K562 (cell line): ENCODE results near the gene GATA5. TPM values are rescaled to one million over a fixed set of nuclear protein-coding genes. Genes with fewer than 3 reads are reported as not detected.

ENCODE experiments used
- ATAC-seq: fragments of 200-7000 bp; cut with Tn5 transposase; 3 replicates; pipeline ENCODE4 v1.9.1; 2020; ENCODE audit warnings: moderate library complexity
- BruUV-seq: library from RNA; stranded (reverse); fragments of 400-500 nt; replicated peaks from 2 replicates; lab custom pipeline; 2021; lab: Mats Ljungman, UMichigan
- CTCF ChIA-PET: fragments of 300-600 bp; formaldehyde crosslinking; extraction: SDS; loops from one replicate; lab custom pipeline; 2021; ENCODE audit warnings: low intra/inter-chr PET ratio; lab: Yijun Ruan, JAX
- POLR2A ChIA-PET: fragments of 300-600, 350-650 bp; sonication (Branson Sonifier 250); formaldehyde crosslinking; extraction: SDS; loops from one replicate; lab custom pipeline; 2021; ENCODE audit warnings: antibody characterized with exemption, inconsistent platforms; lab: Yijun Ruan, JAX
- DNase-seq, 4 experiments: peaks; one replicate each; pipeline versions ENCODE4 v3.0.0 to v3.0.0-alpha.2; 2011 to 2018; ENCODE audit warnings: low spot score in 3 of 4, mixed read lengths in 3 of 4; ENCODE audit errors: extremely low read depth in 1 of 4
- FAIRE-seq: peaks from 2 replicates; lab custom pipeline; 2011; peaks lifted over from hg19 to GRCh38; lab: Jason Lieb, UNC
- H2AFZ ChIP-seq: 2 replicates; pipeline ENCODE4 v1.6.0; 2011; ENCODE audit warnings: low read depth, low read length, control low read depth, inconsistent platforms
- H3K27ac ChIP-seq: fragments of 200-600 bp; 3 replicates; pipeline ENCODE4 v1.8.0; 2011; ENCODE audit warnings: low read depth, mild to moderate bottlenecking, control low read depth, inconsistent platforms, low read length, moderate library complexity, mixed read lengths; ENCODE audit errors: extremely low read depth
- H3K27me3 ChIP-seq, 2 experiments: fragments of 300-600 bp in 1 of 2; 2 replicates in 1 of 2; 3 replicates in 1 of 2; pipeline versions ENCODE4 v1.6.0 to v1.8.0; 2011; ENCODE audit warnings: inconsistent platforms in 2 of 2, low read length in 2 of 2, mild to moderate bottlenecking in 1 of 2, mixed read lengths in 1 of 2, moderate library complexity in 1 of 2; ENCODE audit not compliant: control insufficient read depth in 2 of 2, insufficient read depth in 2 of 2
- H3K36me3 ChIP-seq: fragments of 300-600 bp; 3 replicates; pipeline ENCODE4 v1.8.0; 2011; ENCODE audit warnings: mild to moderate bottlenecking, low read length, inconsistent platforms; ENCODE audit not compliant: control insufficient read depth, insufficient read depth
- H3K4me1 ChIP-seq, 2 experiments: fragments of 200-600 bp in 1 of 2; replicated peaks in 1 of 2; 2 replicates in 1 of 2; 3 replicates in 1 of 2; pipeline versions ENCODE4 v1.5.1 to v1.8.0; 2011; ENCODE audit warnings: inconsistent platforms in 2 of 2, low read length in 2 of 2, mild to moderate bottlenecking in 1 of 2, mixed read lengths in 1 of 2, moderate library complexity in 1 of 2; ENCODE audit not compliant: control insufficient read depth in 2 of 2, insufficient read depth in 2 of 2
- H3K4me2 ChIP-seq: 2 replicates; pipeline ENCODE4 v1.6.1; 2011; ENCODE audit warnings: low read length, control low read depth, inconsistent platforms, mixed read lengths; ENCODE audit not compliant: insufficient read depth
- H3K4me3 ChIP-seq: fragments of 200-600 bp; sonication (generic), shearing (Covaris generic); 2 replicates; pipeline ENCODE4 v1.5.1; 2016; ENCODE audit warnings: control low read depth, inconsistent platforms
- H3K79me2 ChIP-seq: fragments of 200-600 bp; 3 replicates; pipeline ENCODE4 v1.8.0; 2011; ENCODE audit warnings: low read length, inconsistent platforms; ENCODE audit not compliant: control insufficient read depth, insufficient read depth
- H3K9ac ChIP-seq, 2 experiments: 2 replicates each; pipeline versions ENCODE4 v1.6.0 to v1.6.1; 2011; ENCODE audit warnings: low read depth in 2 of 2, low read length in 2 of 2, control low read depth in 1 of 2, inconsistent platforms in 1 of 2, mild to moderate bottlenecking in 1 of 2, mixed read lengths in 1 of 2; ENCODE audit not compliant: insufficient read depth in 1 of 2
- H3K9me1 ChIP-seq: one replicate; pipeline ENCODE4 v1.6.0; 2011; ENCODE audit warnings: inconsistent platforms, mild to moderate bottlenecking, low read length, moderate library complexity; ENCODE audit not compliant: control insufficient read depth, insufficient read depth
- H3K9me3 ChIP-seq: replicated peaks from 2 replicates; pipeline ENCODE4 v1.5.1; 2011; ENCODE audit warnings: low read depth, low read length, inconsistent platforms; ENCODE audit not compliant: control insufficient read depth, insufficient read depth
- H4K20me1 ChIP-seq: replicated peaks from 2 replicates; pipeline ENCODE4 v1.6.1; 2011; ENCODE audit warnings: low read length, inconsistent platforms, mixed read lengths; ENCODE audit not compliant: control insufficient read depth, insufficient read depth
- C11orf30 ChIP-seq: fragments of 450-650 bp; IDR thresholded peaks from 2 replicates; pipeline ENCODE4 v1.6.1; 2016; ENCODE audit warnings: low read depth, mild to moderate bottlenecking
- CC2D1A ChIP-seq: fragments of 450-650 bp; IDR thresholded peaks from 2 replicates; pipeline ENCODE4 v1.6.1; 2017; ENCODE audit warnings: mild to moderate bottlenecking
- HMG20B ChIP-seq: fragments of 250-450 bp; sonication (Bioruptor Pico); IDR thresholded peaks from 2 replicates; pipeline ENCODE4 v1.5.0; 2021; ENCODE audit warnings: mild to moderate bottlenecking
- KAT7 ChIP-seq: sonication (generic); formaldehyde crosslinking; IDR thresholded peaks from 2 replicates; pipeline ENCODE4 v1.8.0; 2022; ENCODE audit warnings: missing genetic modification reagents, mild to moderate bottlenecking, borderline replicate concordance
- KDM1A ChIP-seq, 2 experiments: fragments of 450-650 bp; IDR thresholded peaks; 2 replicates each; pipeline ENCODE4 v1.6.1; 2016; ENCODE audit warnings: mild to moderate bottlenecking in 2 of 2
- MAX ChIP-seq: sonication (generic); formaldehyde crosslinking; IDR thresholded peaks from 2 replicates; pipeline ENCODE4 v1.9.0; 2022; ENCODE audit warnings: mild to moderate bottlenecking, missing genetic modification reagents
- MIER1 ChIP-seq: fragments of 450-650 bp; IDR thresholded peaks from 2 replicates; pipeline ENCODE4 v1.6.1; 2016; ENCODE audit warnings: antibody characterized with exemption, mild to moderate bottlenecking, low read depth
- USF1 ChIP-seq: sonication (generic); formaldehyde crosslinking; IDR thresholded peaks from 2 replicates; pipeline ENCODE4 v1.9.0; 2022; ENCODE audit warnings: mild to moderate bottlenecking, missing genetic modification reagents
- WGBS: fragments of 100-300 bp; shearing (Covaris generic); methylation state at CpG from one replicate; pipeline ENCODE4 v1.1.6; 2016; ENCODE audit warnings: low coverage, mixed read lengths; ENCODE audit not compliant: insufficient coverage; ENCODE audit errors: missing lambda C conversion rate; 5-methylcytosine and 5-hydroxymethylcytosine counted together
- in situ Hi-C: fragments of 300-500 bp; cut with MboI; formaldehyde crosslinking; loops from 4 replicates; pipeline ENCODE4 v1.15.0; 2018; ENCODE audit warnings: inconsistent platforms, mixed read lengths
- intact Hi-C: fragments of 100-400 bp; cut with micrococcal nuclease; formaldehyde crosslinking; loops from 2 replicates; pipeline ENCODE4 v1.14.2; 2022
- polyA plus RNA-seq, 8 experiments: library from polyadenylated mRNA; depleted of rRNA in 4 of 8; stranded (reverse) in 5 of 8; unstranded in 3 of 8; fragments of >200 nt; fragmentation: Nextera tagmentation in 2 of 8; fragmentation: Illumina TruSeq in 1 of 8; extraction: Ambion mirVana in 2 of 8; extraction: Trizol in 1 of 8; gene quantifications; 2 replicates each; pipeline versions ENCODE4 v1.2.1 to v1.2.3, GENCODE V29; 2011 to 2014; ENCODE audit warnings: inconsistent platforms in 1 of 8, missing spikeins in 1 of 8
- total RNA-seq, 7 experiments: library from RNA; depleted of rRNA in 6 of 7; stranded (reverse); fragments of >200 nt in 6 of 7; fragmentation: Illumina TruSeq in 2 of 7; extraction: Trizol in 2 of 7; gene quantifications; 2 replicates each; pipeline versions ENCODE4 v1.2.1 to v1.2.3, GENCODE V29; 2011 to 2021; ENCODE audit warnings: low replicate concordance in 1 of 7

Gene GATA5
- total and polyA plus RNA-seq, 9 of the 15 experiments (the other 6 are each of a cell fraction or from before 2014, with no cell fraction given) = 0.09 to 0.57 (median 0.20) TPM; not detected in 3

- 72% methylated on average over 17 of the region's 25 CpGs for WGBS
Observed at GRCh38 chr20:62483613-62484458, 8.0 kb upstream of the GATA5 start.

More at GRCh38 chr20:62483613-62484458, 8.0 kb upstream of the GATA5 start:
- Histone ChIP-seq H3K4me1 (peaks cover 57 to 94% of the 10 kb centered on the region in 2 experiments), H3K79me2 (no peaks in the 10 kb centered on the region), H4K20me1 (no peaks in the 10 kb centered on the region), H2AFZ (no peak overlapping the region), H3K9me1 (peaks cover 2% of the 10 kb centered on the region), H3K9ac (0 out of 4 replicates have a peak overlapping the region, but pooled peaks of 1 of the 2 experiments have one; percentile 36), H3K9me3 (no peaks in the 10 kb centered on the region), H3K4me2 (no peak overlapping the region), H3K4me3 (no peak overlapping the region), H3K27me3 (peaks cover 0 to 19% of the 10 kb centered on the region in 2 experiments; a peak in 2 of 5 replicates), H3K27ac (no peak overlapping the region), H3K36me3 (no peaks in the 10 kb centered on the region)
- intact Hi-C loops (no loop called here), in situ Hi-C loops (no loop called here)
- TF ChIP-seq CC2D1A = no peak
- TF ChIP-seq MAX (CRISPR knock-in tag) = peak; percentile 57; the same call in 1 of the 2 replicates
- 0 out of 2 replicates have a peak, but pooled peaks have one; percentile 12 for TF ChIP-seq USF1 (CRISPR knock-in tag)
- peak in 1 of 2 experiments; percentile 68; a peak in 1 of 4 replicates for TF ChIP-seq KDM1A (IDR thresholded peaks at IDR 0.05)
- no peak for TF ChIP-seq KAT7
- no peak for TF ChIP-seq C11orf30
- no peak for TF ChIP-seq HMG20B
- TF ChIP-seq MIER1 = no peak
- CTCF ChIA-PET = no interaction called here
- DNase-seq (no peak), FAIRE-seq (no peak), ATAC-seq (no peak)
- BruUV-seq = no TSS peak
- POLR2A ChIA-PET = interaction anchor here (0.7 kb wide), 1 partner anchor 9 kb away, joined by 3 read pairs; no protein-coding TSS in a partner anchor
